Glomerular visceral epithelial cell (primary cell): ENCODE results near the gene RTP5.
"Not testable (repeated sequence)": the region's sequence is repeated elsewhere in the genome, so short reads cannot be mapped to it uniquely, and the experiment has no call there.

Experiments used
- DNase-seq: peaks from one replicate; pipeline ENCODE4 v3.0.0-alpha.2; 2016; ENCODE audit errors: extremely low spot score

Gene RTP5

DNA sequence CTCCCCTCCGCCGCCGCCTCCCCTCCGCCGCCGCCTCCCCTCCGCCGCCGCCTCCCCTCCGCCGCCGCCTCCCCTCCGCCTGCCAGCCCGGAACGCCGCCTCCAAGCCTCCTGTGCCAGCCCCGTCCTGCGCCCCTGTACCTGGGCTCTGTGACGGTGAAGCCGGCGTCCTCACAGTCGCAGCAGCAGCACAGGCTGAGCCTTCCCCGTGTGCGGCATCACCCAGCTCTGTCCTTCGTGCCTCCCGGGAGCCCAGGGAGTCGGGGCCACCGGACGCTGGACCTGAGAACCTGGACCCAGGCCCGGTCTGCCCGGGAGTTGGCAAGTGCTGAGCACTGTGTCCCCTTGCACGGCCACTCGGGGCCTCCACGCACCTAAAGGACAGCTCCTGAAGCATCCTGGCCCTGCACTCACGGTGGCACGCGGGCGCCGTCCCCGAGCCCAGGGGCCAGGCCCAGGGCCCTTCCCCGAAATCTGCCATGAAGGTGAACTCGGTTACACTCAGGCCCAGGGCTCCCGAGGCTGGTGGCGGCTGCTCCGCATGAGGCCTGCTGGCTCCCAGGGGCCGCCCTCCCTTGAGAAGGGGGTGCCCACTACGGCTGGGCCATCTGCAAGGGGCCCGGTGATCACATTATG is 32.9 kb downstream of the RTP5 start:
- no peak for DNase-seq

GRCh38 chr2:241903121-241904010 is 33.8 kb downstream of the RTP5 start:
- no peak for DNase-seq

- DNase-seq: no peak
These were observed 34.6 kb downstream of the RTP5 start for GRCh38 chr2:241904011-241904718.

GRCh38 chr2:241904791-241905710 is 35.5 kb downstream of the RTP5 start:
- no peak for DNase-seq

DNA sequence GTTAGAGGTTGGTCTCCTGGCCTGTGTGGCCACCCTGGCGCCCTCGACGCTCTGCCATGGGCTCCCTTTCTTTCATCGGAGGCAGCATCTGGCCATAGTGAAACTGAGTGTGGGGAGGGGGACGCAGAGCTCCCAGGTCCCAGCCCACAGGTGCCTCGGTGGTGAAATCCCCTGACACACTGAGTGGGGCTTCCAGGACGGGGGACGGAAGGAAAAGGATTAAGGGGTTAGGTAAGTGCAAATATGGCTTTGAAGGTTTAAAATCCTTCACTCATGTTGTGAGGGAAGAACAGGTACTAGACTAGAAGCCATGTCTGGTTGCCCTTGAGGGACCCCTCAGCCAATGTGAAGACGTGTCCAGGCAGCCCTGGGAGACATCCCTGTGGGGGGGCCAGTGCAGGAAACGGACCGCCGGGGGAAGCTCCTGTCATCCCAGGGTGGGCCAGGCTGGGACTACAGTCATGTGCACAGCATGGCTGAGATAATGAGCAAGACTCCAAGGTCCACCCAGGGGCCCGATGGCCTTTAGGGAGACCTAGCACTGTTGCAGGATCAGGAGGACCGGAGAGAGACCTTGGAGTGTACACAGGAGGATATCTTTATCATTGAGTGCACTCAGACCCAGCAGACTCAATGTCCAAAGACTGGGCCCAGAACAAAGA is 36.3 kb downstream of the RTP5 start:
- no peak for DNase-seq

DNA sequence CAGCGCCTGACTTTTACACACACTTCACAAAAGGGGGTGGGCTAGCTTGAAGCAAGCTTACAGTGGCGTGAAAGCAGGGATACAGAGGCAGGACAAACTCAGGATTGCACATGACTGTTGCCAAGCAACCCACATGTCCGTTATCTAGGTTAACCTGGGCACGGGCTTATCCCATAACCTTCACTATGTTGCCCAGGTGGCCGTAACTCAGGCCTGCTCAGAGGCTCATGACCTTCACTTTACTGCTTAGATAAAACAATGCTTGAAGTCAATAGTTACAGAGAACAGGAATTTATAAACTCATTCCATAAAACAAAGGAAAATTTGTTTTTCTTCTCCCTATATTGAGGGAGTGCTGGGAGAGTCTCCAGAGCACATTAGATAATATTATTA is 36.8 kb downstream of the RTP5 start:
- not testable (repeated sequence) for DNase-seq

GRCh38 chr2:241906826-241907570 is 37.5 kb downstream of the RTP5 start:
- DNase-seq: no peak

- DNase-seq: not testable (repeated sequence)
These were observed 38.3 kb downstream of the RTP5 start for GRCh38 chr2:241907831-241908230.

- no peak for DNase-seq
These were observed 39.3 kb downstream of the RTP5 start for GRCh38 chr2:241908686-241909420.

- no peak for DNase-seq
These were observed 40.2 kb downstream of the RTP5 start for GRCh38 chr2:241909769-241910168.

GRCh38 chr2:241910604-241911520 is 41.3 kb downstream of the RTP5 start:
- no peak for DNase-seq

DNA sequence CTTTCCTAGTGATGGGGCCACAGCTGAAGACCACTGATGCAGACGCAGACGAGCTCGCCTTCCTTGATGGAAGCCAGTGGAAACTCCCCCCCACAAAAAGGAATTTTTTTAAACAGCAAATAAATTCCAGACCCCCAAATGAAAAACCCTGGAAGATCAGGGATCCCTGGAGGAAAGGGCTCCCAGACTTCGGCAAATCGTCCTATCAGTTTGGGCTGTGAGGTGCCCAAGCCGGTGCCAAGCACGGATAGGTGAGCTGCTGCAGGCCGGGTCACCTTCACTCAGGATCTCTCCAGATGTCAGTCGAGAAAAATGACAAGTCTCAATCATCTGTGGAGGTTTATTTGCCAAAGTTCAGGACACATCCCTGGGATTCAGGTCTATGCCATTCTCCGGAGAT is 42.0 kb downstream of the RTP5 start:
- DNase-seq: no peak

- DNase-seq: no peak
These were observed 42.6 kb downstream of the RTP5 start for GRCh38 chr2:241912021-241912555.

DNA sequence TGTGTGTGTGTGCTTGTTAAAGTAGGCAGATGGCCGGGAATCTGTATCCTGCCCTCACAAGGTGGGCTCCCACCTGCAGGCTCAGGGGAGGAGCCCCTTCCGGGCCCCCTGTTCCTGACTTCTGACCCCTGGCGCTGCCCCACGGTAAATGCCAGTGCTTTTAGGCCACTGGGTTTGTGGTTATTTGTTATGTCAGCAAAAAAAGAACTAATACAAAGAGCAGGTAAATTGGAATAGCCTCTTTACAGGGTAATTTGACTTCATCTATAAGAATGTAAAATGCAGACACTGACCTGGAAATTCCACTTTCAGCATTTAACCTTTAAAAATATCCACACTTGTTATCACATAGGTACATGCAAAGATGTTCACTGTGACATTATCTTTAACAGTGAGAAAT is 44.2 kb downstream of the RTP5 start:
- DNase-seq: no peak

- no peak for DNase-seq
These were observed 45.0 kb downstream of the RTP5 start for GRCh38 chr2:241914542-241914941.

GRCh38 chr2:241921631-241922030 is 52.1 kb downstream of the RTP5 start:
- not testable (repeated sequence) for DNase-seq

- DNase-seq: no peak
These were observed 52.9 kb downstream of the RTP5 start for GRCh38 chr2:241922411-241922810.
